ENCODE measurements around the gene EFHD2. TPM values are rescaled to one million over a fixed set of nuclear protein-coding genes. Genes with fewer than 3 reads are reported as not detected.

EFHD2 gene
- total and polyA plus RNA-seq, 2 of the 8 experiments (the other 6 are each of a cell fraction or from before 2014, with no cell fraction given) = 24.4 to 25.1 TPM

DNA sequence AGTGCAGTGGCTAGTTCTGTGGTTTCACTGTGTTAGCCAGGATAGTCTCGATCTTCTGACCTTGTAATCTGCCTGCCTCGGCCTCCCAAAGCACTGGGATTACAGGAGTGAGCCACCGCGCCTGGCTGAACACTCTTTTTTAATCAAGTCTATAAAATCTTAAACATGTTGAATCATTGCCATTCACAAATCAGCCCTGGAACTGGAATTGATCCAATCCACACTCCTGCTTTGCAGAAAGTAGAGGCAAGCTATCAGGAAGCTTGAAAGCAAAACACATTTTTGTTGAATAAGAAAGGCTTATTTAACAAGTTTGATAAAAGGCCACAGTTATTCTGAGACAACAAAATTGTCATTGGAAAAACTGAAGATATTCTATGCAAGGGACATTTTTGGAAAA, 18.3 kb upstream of the EFHD2 start (continued):
- no peak for TF ChIP-seq YY1 (IDR thresholded peaks at IDR 0.05; ENCODE audit: low read depth, low read length)
- TF ChIP-seq CEBPB (IDR thresholded peaks at IDR 0.05; ENCODE audit: low read depth, low read length) = no peak
- TF ChIP-seq CBX5 (IDR thresholded peaks at IDR 0.05; ENCODE audit: low read depth, low read length) = no peak

Data from H1 (cell line).